GM12892 (cell line): ENCODE results near the gene CAB39L.

Source experiments
- POLR2A ChIP-seq: IDR thresholded peaks from 2 replicates; pipeline ENCODE4 v1.6.1; 2011; ENCODE audit warnings: low read depth, low read length, control low read depth
- POLR2AphosphoS5 ChIP-seq: IDR thresholded peaks from 2 replicates; pipeline ENCODE4 v1.6.1; 2011; ENCODE audit warnings: low read depth, low read length, control low read depth

DNA sequence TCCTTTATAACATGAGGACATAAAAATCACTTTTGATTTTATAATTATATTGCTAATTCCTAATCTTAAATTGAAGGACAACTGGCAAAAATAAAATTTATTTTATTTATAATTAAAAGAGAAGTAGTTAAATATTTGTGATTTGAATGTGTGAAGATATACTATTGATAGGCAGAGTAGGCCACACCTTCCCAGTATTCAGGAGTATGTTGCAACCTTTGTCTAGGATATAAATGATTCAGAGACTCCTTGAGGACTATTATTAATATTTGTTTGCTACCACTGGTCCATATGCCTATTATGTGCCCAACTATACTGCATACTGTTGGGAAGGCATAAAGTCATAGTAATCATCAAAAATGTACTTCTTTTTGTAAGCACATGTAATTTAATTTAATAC lies 101.9 kb downstream of the CAB39L start:
- TF ChIP-seq POLR2A (no peak), POLR2AphosphoS5 (no peak)
